OCI-LY7 (cell line): ENCODE data around the gene MYLK4.

ENCODE experiments used
- CTCF ChIP-seq: fragments of 200-600 bp; sonication (generic); conservative IDR thresholded peaks from 2 replicates; pipeline ENCODE4 v1.5.1; 2014; ENCODE audit warnings: mild to moderate bottlenecking, antibody characterized with exemption, low read length, moderate library complexity, mixed read lengths
- EZH2phosphoT487 ChIP-seq: fragments of 200-600 bp; sonication (generic); IDR thresholded peaks from 2 replicates; pipeline ENCODE4 v1.6.1; 2018; ENCODE audit warnings: low read depth, borderline replicate concordance, mild to moderate bottlenecking, mixed run types, antibody characterized with exemption, low read length, moderate library complexity, mixed read lengths

- TF ChIP-seq CTCF (no peak), EZH2phosphoT487 (no peak)
Observed at GRCh38 chr6:2623295-2623694, 127.4 kb downstream of the MYLK4 start.
